ENCODE results near the gene TAOK3.
"Not testable (repeated sequence)": the region's sequence is repeated elsewhere in the genome, so short reads cannot be mapped to it uniquely, and the experiment has no call there.

The TAOK3 gene

GRCh38 chr12:118373616-118374015 is 909 bp upstream of the TAOK3 start:
- DNase-seq (ENCODE audit: low read depth in 2 of 2), result no peak

GRCh38 chr12:118371321-118372282 is 1.1 kb downstream of the TAOK3 start:
- DNase-seq (ENCODE audit: low read depth in 2 of 2), result no peak

- DNase-seq (ENCODE audit: low read depth in 2 of 2), result no peak
These were observed 2.1 kb downstream of the TAOK3 start for GRCh38 chr12:118370601-118371000.

- no peak for DNase-seq (ENCODE audit: low read depth in 2 of 2)
These were observed 3.9 kb downstream of the TAOK3 start for GRCh38 chr12:118368821-118369220.

- no peak for DNase-seq (ENCODE audit: low read depth in 2 of 2)
These were observed 10.8 kb downstream of the TAOK3 start for GRCh38 chr12:118361889-118362288.

- no peak for DNase-seq (ENCODE audit: low read depth in 2 of 2)
These were observed 11.7 kb downstream of the TAOK3 start for GRCh38 chr12:118361092-118361404.

- no peak for DNase-seq (ENCODE audit: low read depth in 2 of 2)
These were observed 13.2 kb downstream of the TAOK3 start for GRCh38 chr12:118359541-118359915.

GRCh38 chr12:118358612-118359540 is 13.8 kb downstream of the TAOK3 start:
- DNase-seq (ENCODE audit: low read depth in 2 of 2), result no peak

GRCh38 chr12:118358008-118358359 is 14.7 kb downstream of the TAOK3 start:
- DNase-seq (ENCODE audit: low read depth in 2 of 2), result no peak

GRCh38 chr12:118357257-118358007 is 15.3 kb downstream of the TAOK3 start:
- DNase-seq (ENCODE audit: low read depth in 2 of 2), result peak in 1 of 2 experiments; percentile 29

GRCh38 chr12:118356809-118357256 is 15.9 kb downstream of the TAOK3 start:
- DNase-seq (ENCODE audit: low read depth in 2 of 2), result no peak

GRCh38 chr12:118355843-118356242 is 16.9 kb downstream of the TAOK3 start:
- DNase-seq (ENCODE audit: low read depth in 2 of 2), result no peak

- no peak for DNase-seq (ENCODE audit: low read depth in 2 of 2)
These were observed 17.8 kb downstream of the TAOK3 start for GRCh38 chr12:118354903-118355302.

GRCh38 chr12:118354503-118354902 is 18.2 kb downstream of the TAOK3 start:
- not testable (repeated sequence) for DNase-seq (ENCODE audit: low read depth in 2 of 2)

GRCh38 chr12:118353721-118354120 is 19.0 kb downstream of the TAOK3 start:
- no peak for DNase-seq (ENCODE audit: low read depth in 2 of 2)

GRCh38 chr12:118350908-118351559 is 21.7 kb downstream of the TAOK3 start:
- DNase-seq (ENCODE audit: low read depth in 2 of 2), result no peak

- DNase-seq (ENCODE audit: low read depth in 2 of 2), result no peak
These were observed 24.8 kb downstream of the TAOK3 start for GRCh38 chr12:118347916-118348315.

- DNase-seq (ENCODE audit: low read depth in 2 of 2), result no peak
These were observed 25.8 kb downstream of the TAOK3 start for GRCh38 chr12:118346895-118347294.

GRCh38 chr12:118345355-118345754 is 27.4 kb downstream of the TAOK3 start:
- no peak for DNase-seq (ENCODE audit: low read depth in 2 of 2)

GRCh38 chr12:118344829-118345228 is 27.9 kb downstream of the TAOK3 start:
- DNase-seq (ENCODE audit: low read depth in 2 of 2), result no peak

- no peak for DNase-seq (ENCODE audit: low read depth in 2 of 2)
These were observed 30.6 kb downstream of the TAOK3 start for GRCh38 chr12:118342090-118342489.

Measured in stimulated activated CD4-positive, alpha-beta T cell treated with anti-CD3 and anti-CD28 coated beads, Interleukin-12 subunit alpha, Interleukin-12 subunit beta, amount 100 ng/mL, for 24 hours (primary cell).